Tibial nerve (tissue), 3 donors: Measurements from ENCODE around the gene ATG5.

ENCODE experiments used
- CTCF ChIP-seq, 5 experiments: fragments of 200-600 bp in 3 of 5; fragments of 450-650 bp in 2 of 5; sonication (generic) in 3 of 5; IDR thresholded peaks; one replicate each; pipeline ENCODE4 v1.5.1; 2016 to 2019; ENCODE audit warnings: antibody characterized with exemption in 5 of 5, mild to moderate bottlenecking in 3 of 5, moderate library complexity in 2 of 5
- POLR2A ChIP-seq, 2 donors: fragments of 450-650 bp; IDR thresholded peaks; one replicate each; pipeline ENCODE4 v1.6.1; 2017; ENCODE audit warnings: antibody characterized with exemption in 2 of 2, mild to moderate bottlenecking in 2 of 2, moderate library complexity in 2 of 2

DNA sequence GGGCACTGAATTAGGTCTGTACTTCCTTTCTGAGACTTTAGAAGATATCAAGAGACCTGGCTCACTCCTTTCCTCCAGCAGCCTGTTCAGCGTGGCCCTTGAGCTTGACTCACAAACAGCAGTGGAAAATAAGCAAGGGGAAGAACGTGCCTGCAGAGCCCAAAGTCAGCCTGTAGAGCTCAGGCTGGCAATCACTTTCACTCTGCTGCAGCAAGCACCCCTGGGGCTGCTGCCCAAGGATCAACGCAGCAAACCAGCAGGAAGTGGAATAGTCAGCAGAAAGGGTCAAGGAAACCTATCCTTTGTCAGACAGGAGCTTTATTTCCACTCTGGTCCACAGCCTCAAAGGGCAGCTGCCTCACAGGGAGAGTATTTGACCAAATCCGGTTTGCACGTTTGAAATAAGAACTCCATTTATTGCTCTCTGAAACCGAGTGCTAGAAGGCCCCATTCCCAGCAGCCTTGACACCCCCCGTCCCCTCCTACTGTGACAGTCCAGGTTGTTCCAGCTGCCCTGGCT lies 162.1 kb downstream of the ATG5 start:
- no peak for TF ChIP-seq CTCF (IDR thresholded peaks at IDR 0.05)
- no peak for TF ChIP-seq POLR2A (IDR thresholded peaks at IDR 0.05)
